GM12878 (cell line): ENCODE measurements around the gene ZBTB33. TPM values are rescaled to one million over a fixed set of nuclear protein-coding genes. Genes with fewer than 3 reads are reported as not detected.
A peak's percentile ranks its signal among the peaks of the same experiment; 100 is the strongest.

Experiments used
- ATF2 ChIP-seq: IDR thresholded peaks from 2 replicates; pipeline ENCODE4 v1.6.1; 2012; ENCODE audit warnings: low read length, inconsistent platforms
- ATF7 ChIP-seq: fragments of 450-650 bp; IDR thresholded peaks from 2 replicates; pipeline ENCODE4 v1.6.1; 2016; ENCODE audit warnings: low read depth, mild to moderate bottlenecking
- BACH1 ChIP-seq: fragments of 450-650 bp; IDR thresholded peaks from 2 replicates; pipeline ENCODE4 v1.6.1; 2017; ENCODE audit warnings: mild to moderate bottlenecking, borderline replicate concordance
- EED ChIP-seq: sonication (generic); IDR thresholded peaks from 2 replicates; pipeline ENCODE4 v1.6.1; 2016; ENCODE audit warnings: antibody characterized with exemption, low read depth
- ESRRA ChIP-seq: IDR thresholded peaks from 2 replicates; pipeline ENCODE4 v1.6.1; 2012; ENCODE audit warnings: mild to moderate bottlenecking, low read length, improper control_type of control experiment
- FOXM1 ChIP-seq: IDR thresholded peaks from 2 replicates; pipeline ENCODE4 v1.6.1; 2012; ENCODE audit warnings: low read depth, mild to moderate bottlenecking, inconsistent platforms, low read length, moderate library complexity
- IKZF1 ChIP-seq: fragments of 450-650 bp; conservative IDR thresholded peaks from 2 replicates; pipeline ENCODE4 v1.6.1; 2017; ENCODE audit warnings: antibody characterized with exemption, mild to moderate bottlenecking
- IKZF2 ChIP-seq, 2 experiments: fragments of 450-650 bp; IDR thresholded peaks; 2 replicates each; pipeline ENCODE4 v1.6.1; 2017; ENCODE audit warnings: mild to moderate bottlenecking in 2 of 2, moderate library complexity in 2 of 2
- JUNB ChIP-seq: IDR thresholded peaks from 2 replicates; pipeline ENCODE4 v1.6.1; 2016; ENCODE audit warnings: antibody characterized with exemption, mild to moderate bottlenecking
- KDM1A ChIP-seq: fragments of 200-600 bp; sonication (generic); IDR thresholded peaks from 2 replicates; pipeline ENCODE4 v1.6.1; 2016; ENCODE audit warnings: borderline replicate concordance
- MEF2B ChIP-seq: fragments of 450-650 bp; IDR thresholded peaks from 2 replicates; pipeline ENCODE4 v1.6.1; 2018; ENCODE audit warnings: mild to moderate bottlenecking, moderate library complexity; ENCODE audit not compliant: partially characterized antibody, poor library complexity, severe bottlenecking
- MLLT1 ChIP-seq: fragments of 450-650 bp; IDR thresholded peaks from 2 replicates; pipeline ENCODE4 v1.6.1; 2016; ENCODE audit warnings: mild to moderate bottlenecking
- MTA2 ChIP-seq: fragments of 450-650 bp; IDR thresholded peaks from 2 replicates; pipeline ENCODE4 v1.6.1; 2016; ENCODE audit warnings: low read depth, mild to moderate bottlenecking, moderate library complexity
- NR2F1 ChIP-seq: fragments of 450-650 bp; conservative IDR thresholded peaks from 2 replicates; pipeline ENCODE4 v1.6.1; 2017; ENCODE audit warnings: mild to moderate bottlenecking
- NRF1 ChIP-seq: conservative IDR thresholded peaks from 2 replicates; pipeline ENCODE4 v1.6.1; 2011; ENCODE audit warnings: mild to moderate bottlenecking, low read depth, low read length, improper control_type of control experiment
- PAX8 ChIP-seq: fragments of 450-650 bp; IDR thresholded peaks from 2 replicates; pipeline ENCODE4 v1.6.1; 2017; ENCODE audit warnings: mild to moderate bottlenecking, moderate library complexity
- RAD51 ChIP-seq: fragments of 450-650 bp; IDR thresholded peaks from 2 replicates; pipeline ENCODE4 v1.6.1; 2016; ENCODE audit warnings: moderate library complexity, mild to moderate bottlenecking, inconsistent platforms
- RELB ChIP-seq: fragments of 450-650 bp; IDR thresholded peaks from 2 replicates; pipeline ENCODE4 v1.6.1; 2017; ENCODE audit warnings: low read depth, mild to moderate bottlenecking, moderate library complexity
- SIX5 ChIP-seq: IDR thresholded peaks from 2 replicates; pipeline ENCODE4 v1.6.1; 2011; ENCODE audit warnings: mild to moderate bottlenecking, low read depth, low read length, moderate library complexity; ENCODE audit not compliant: severe bottlenecking
- SMAD5 ChIP-seq: IDR thresholded peaks from 2 replicates; pipeline ENCODE4 v1.6.1; 2016; ENCODE audit warnings: antibody characterized with exemption, low read depth
- SREBF2 ChIP-seq: IDR thresholded peaks from 2 replicates; pipeline ENCODE4 v1.6.1; 2012; ENCODE audit warnings: mild to moderate bottlenecking, low read length
- SRF ChIP-seq, 2 experiments: IDR thresholded peaks; 2 replicates each; pipeline ENCODE4 v1.6.1; 2011; ENCODE audit warnings: low read depth in 2 of 2, low read length in 2 of 2, mild to moderate bottlenecking in 1 of 2, moderate library complexity in 1 of 2
- STAT3 ChIP-seq: IDR thresholded peaks from 2 replicates; pipeline ENCODE4 v1.6.1; 2011; ENCODE audit warnings: low read depth, low read length, improper control_type of control experiment
- SUPT20H ChIP-seq: IDR thresholded peaks from 2 replicates; pipeline ENCODE4 v1.6.1; 2011; ENCODE audit warnings: low read depth, mild to moderate bottlenecking, low read length, moderate library complexity, borderline replicate concordance; ENCODE audit not compliant: control insufficient read depth
- ZBTB33 ChIP-seq: fragments of 450-650 bp; IDR thresholded peaks from 2 replicates; pipeline ENCODE4 v1.6.1; 2017; ENCODE audit warnings: mild to moderate bottlenecking
- ZNF24 ChIP-seq: fragments of 450-650 bp; IDR thresholded peaks from 2 replicates; pipeline ENCODE4 v1.6.1; 2017; ENCODE audit warnings: antibody characterized with exemption, mild to moderate bottlenecking
- ZSCAN29 ChIP-seq: fragments of 450-650 bp; IDR thresholded peaks from 2 replicates; pipeline ENCODE4 v1.6.1; 2017; ENCODE audit warnings: mild to moderate bottlenecking, moderate library complexity
- polyA plus RNA-seq, 11 experiments: library from polyadenylated mRNA; depleted of rRNA in 4 of 11; unstranded in 6 of 11; stranded (reverse) in 5 of 11; fragments of >200 nt; fragmentation: Nextera tagmentation in 4 of 11; fragmentation: Illumina TruSeq in 1 of 11; extraction: Ambion mirVana in 4 of 11; extraction: Trizol in 1 of 11; gene quantifications; 1 replicate in 1 of 11; 2 replicates in 10 of 11; pipeline versions ENCODE4 v1.2.1 to v1.2.3, GENCODE V29; 2011 to 2016; ENCODE audit warnings: inconsistent platforms in 2 of 11, missing spikeins in 2 of 11, low read depth in 1 of 11
- total RNA-seq, 4 experiments: library from RNA; depleted of rRNA in 3 of 4; stranded (reverse); fragments of >200 nt in 3 of 4; fragmentation: Illumina TruSeq in 1 of 4; extraction: Trizol in 1 of 4; gene quantifications; 2 replicates each; pipeline versions ENCODE4 v1.2.1 to v1.2.3, GENCODE V29; 2013 to 2021

Gene ZBTB33
- total and polyA plus RNA-seq, 10 of the 15 experiments (the other 5 are each of a cell fraction or from before 2014, with no cell fraction given): 5.2 to 26.3 (median 18.3) TPM

- TF ChIP-seq MTA2 (peak; percentile 40; the same call in 1 of the 2 replicates), MEF2B (peak; percentile 7), ATF2 (no peak), SREBF2 (no peak), FOXM1 (no peak), STAT3 (no peak), SUPT20H (no peak), RELB (peak; percentile 60), ATF7 (0 out of 2 replicates have a peak, but pooled peaks have one; percentile 29), SRF (IDR thresholded peaks at IDR 0.05; ENCODE audit: low read depth in 2 of 2, low read length in 2 of 2) (no peak), IKZF1 (peak; percentile 46; the same call in 1 of the 2 replicates), BACH1 (no peak), EED (peak; percentile 27; the same call in 1 of the 2 replicates), ZNF24 (no peak), ESRRA (no peak), MLLT1 (0 out of 2 replicates have a peak, but pooled peaks have one; percentile 25), IKZF2 (IDR thresholded peaks at IDR 0.05) (peak; percentile 47 to 59; a peak in 1 of 4 replicates), JUNB (no peak), SIX5 (no peak), ZBTB33 (no peak), ZSCAN29 (no peak), NRF1 (no peak), KDM1A (no peak), NR2F1 (peak; percentile 94), RAD51 (no peak), SMAD5 (no peak), PAX8 (no peak)
These were observed 36.3 kb downstream of the ZBTB33 start (continued) for GRCh38 chrX:120286733-120287512.
